Fibroblast of lung (primary cell): ENCODE measurements around the gene MTNR1B. TPM values are rescaled to one million over a fixed set of nuclear protein-coding genes. Genes with fewer than 3 reads are reported as not detected.

Experiments used
- DNase-seq, 2 donors: peaks; one replicate each; pipeline versions ENCODE4 v3.0.0 to v3.0.0-alpha.2; 2010; ENCODE audit warnings: low read depth in 2 of 2
- H2AFZ ChIP-seq: 2 replicates; pipeline ENCODE4 v1.5.1; 2012; ENCODE audit warnings: low read length, control low read depth, inconsistent platforms
- H3K27ac ChIP-seq: 2 replicates; pipeline ENCODE4 v1.5.1; 2011; ENCODE audit warnings: low read length, control low read depth; ENCODE audit not compliant: insufficient read depth
- H3K27me3 ChIP-seq: 2 replicates; pipeline ENCODE4 v1.5.1; 2011; ENCODE audit warnings: mild to moderate bottlenecking, low read length; ENCODE audit not compliant: control insufficient read depth, insufficient read depth
- H3K36me3 ChIP-seq: 2 replicates; pipeline ENCODE4 v1.5.1; 2011; ENCODE audit warnings: low read length; ENCODE audit not compliant: control insufficient read depth, insufficient read depth
- H3K4me1 ChIP-seq: 2 replicates; pipeline ENCODE4 v1.5.1; 2011; ENCODE audit warnings: low read length; ENCODE audit not compliant: control insufficient read depth, insufficient read depth; ENCODE audit errors: extremely low read depth
- H3K4me2 ChIP-seq: 2 replicates; pipeline ENCODE4 v1.5.1; 2011; ENCODE audit warnings: low read length, control low read depth; ENCODE audit not compliant: insufficient read depth; ENCODE audit errors: extremely low read depth
- H3K4me3 ChIP-seq, 4 experiments: fragments of 200-600 bp in 1 of 4; sonication (generic) in 1 of 4; replicated peaks in 1 of 4; 2 replicates each; pipeline ENCODE4 v1.5.1; 2011 to 2016; ENCODE audit warnings: low read length in 4 of 4, low read depth in 3 of 4, mild to moderate bottlenecking in 3 of 4, control low read depth in 2 of 4, inconsistent platforms in 1 of 4, mixed read lengths in 1 of 4; ENCODE audit not compliant: insufficient read depth in 1 of 4; ENCODE audit errors: control extremely low read depth in 1 of 4
- H3K79me2 ChIP-seq: 2 replicates; pipeline ENCODE4 v1.5.1; 2012; ENCODE audit warnings: mild to moderate bottlenecking, low read length, inconsistent platforms; ENCODE audit not compliant: control insufficient read depth, insufficient read depth
- H3K9ac ChIP-seq: 2 replicates; pipeline ENCODE4 v1.5.1; 2011; ENCODE audit warnings: mild to moderate bottlenecking, low read length, control low read depth; ENCODE audit not compliant: insufficient read depth
- H3K9me3 ChIP-seq: 2 replicates; pipeline ENCODE4 v1.5.1; 2012; ENCODE audit warnings: low read depth, low read length; ENCODE audit not compliant: control insufficient read depth, insufficient read depth
- H4K20me1 ChIP-seq: 2 replicates; pipeline ENCODE4 v1.5.1; 2011; ENCODE audit warnings: low read length; ENCODE audit not compliant: control insufficient read depth, insufficient read depth; ENCODE audit errors: extremely low read depth
- EZH2 ChIP-seq: IDR thresholded peaks from 2 replicates; pipeline ENCODE4 v1.5.1; 2012; ENCODE audit warnings: low read length, control low read depth, mild to moderate bottlenecking; ENCODE audit errors: missing control alignments
- polyA plus RNA-seq, 2 donors: library from polyadenylated mRNA; depleted of rRNA in 1 of 2; stranded (reverse) in 1 of 2; unstranded in 1 of 2; fragments of >200 nt; gene quantifications; 2 replicates each; pipeline ENCODE4 v1.2.1, GENCODE V29; 2011 to 2012; ENCODE audit warnings: missing spikeins in 1 of 2
- total RNA-seq: library from RNA; depleted of rRNA; stranded (reverse); fragments of >200 nt; gene quantifications from 2 replicates; pipeline ENCODE4 v1.2.1, GENCODE V29; 2014
- TF ChIP-seq, protein P1 (sequence below), 2 donors: IDR thresholded peaks in 1 of 2; conservative IDR thresholded peaks in 1 of 2; 1 replicate in 1 of 2; 2 replicates in 1 of 2; pipeline ENCODE4 v1.5.1; 2011 to 2012; ENCODE audit warnings: low read length in 2 of 2, control low read depth in 1 of 2, inconsistent platforms in 1 of 2, low read depth in 1 of 2, mild to moderate bottlenecking in 1 of 2

Gene MTNR1B
- total and polyA plus RNA-seq, 2 donors (not counting 1 experiment from before 2014, with no cell fraction given) = not detected

DNA sequence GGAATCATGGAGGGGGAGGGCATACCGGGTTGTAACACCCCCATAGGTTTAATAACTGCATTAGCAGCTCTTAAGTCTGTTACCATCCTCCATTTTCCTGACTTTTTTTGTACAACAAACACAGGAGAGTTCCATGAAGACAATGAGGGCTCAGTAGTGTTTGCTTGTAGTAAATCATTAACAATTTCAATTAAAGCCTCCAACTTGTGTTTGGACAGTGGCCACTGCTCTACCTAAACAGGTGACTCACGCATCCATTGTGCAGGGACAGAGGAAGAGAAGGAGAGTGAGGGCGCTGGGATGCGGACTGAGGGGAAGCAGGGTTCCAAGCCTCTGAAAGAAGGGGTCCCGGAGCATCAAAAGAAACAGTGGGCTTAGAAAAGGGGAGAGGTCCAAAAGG lies 21.3 kb upstream of the MTNR1B start:
- H3K36me3 ChIP-seq = no peaks in the 10 kb centered on the region
- no peaks in the 10 kb centered on the region for H3K79me2 ChIP-seq
- TF ChIP-seq, protein P1, sequence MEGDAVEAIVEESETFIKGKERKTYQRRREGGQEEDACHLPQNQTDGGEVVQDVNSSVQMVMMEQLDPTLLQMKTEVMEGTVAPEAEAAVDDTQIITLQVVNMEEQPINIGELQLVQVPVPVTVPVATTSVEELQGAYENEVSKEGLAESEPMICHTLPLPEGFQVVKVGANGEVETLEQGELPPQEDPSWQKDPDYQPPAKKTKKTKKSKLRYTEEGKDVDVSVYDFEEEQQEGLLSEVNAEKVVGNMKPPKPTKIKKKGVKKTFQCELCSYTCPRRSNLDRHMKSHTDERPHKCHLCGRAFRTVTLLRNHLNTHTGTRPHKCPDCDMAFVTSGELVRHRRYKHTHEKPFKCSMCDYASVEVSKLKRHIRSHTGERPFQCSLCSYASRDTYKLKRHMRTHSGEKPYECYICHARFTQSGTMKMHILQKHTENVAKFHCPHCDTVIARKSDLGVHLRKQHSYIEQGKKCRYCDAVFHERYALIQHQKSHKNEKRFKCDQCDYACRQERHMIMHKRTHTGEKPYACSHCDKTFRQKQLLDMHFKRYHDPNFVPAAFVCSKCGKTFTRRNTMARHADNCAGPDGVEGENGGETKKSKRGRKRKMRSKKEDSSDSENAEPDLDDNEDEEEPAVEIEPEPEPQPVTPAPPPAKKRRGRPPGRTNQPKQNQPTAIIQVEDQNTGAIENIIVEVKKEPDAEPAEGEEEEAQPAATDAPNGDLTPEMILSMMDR (conservative IDR thresholded peaks at IDR 0.05 in 1 of 2, IDR thresholded peaks at IDR 0.05 in 1 of 2; ENCODE audit: low read depth in 1 of 2, low read length in 2 of 2) = no peak
- TF ChIP-seq EZH2 = no peak
- H3K4me1 ChIP-seq = no peaks in the 10 kb centered on the region
- DNase-seq = no peak
- H3K9me3 ChIP-seq = no peaks in the 10 kb centered on the region
- H3K27ac ChIP-seq = no peak overlapping the region
- no peak overlapping the region for H3K4me2 ChIP-seq
- no peak overlapping the region for H2AFZ ChIP-seq
- H3K9ac ChIP-seq = no peak overlapping the region
- peaks cover 3% of the 10 kb centered on the region for H3K27me3 ChIP-seq
- no peak overlapping the region for H3K4me3 ChIP-seq
- no peaks in the 10 kb centered on the region for H4K20me1 ChIP-seq

DNA sequence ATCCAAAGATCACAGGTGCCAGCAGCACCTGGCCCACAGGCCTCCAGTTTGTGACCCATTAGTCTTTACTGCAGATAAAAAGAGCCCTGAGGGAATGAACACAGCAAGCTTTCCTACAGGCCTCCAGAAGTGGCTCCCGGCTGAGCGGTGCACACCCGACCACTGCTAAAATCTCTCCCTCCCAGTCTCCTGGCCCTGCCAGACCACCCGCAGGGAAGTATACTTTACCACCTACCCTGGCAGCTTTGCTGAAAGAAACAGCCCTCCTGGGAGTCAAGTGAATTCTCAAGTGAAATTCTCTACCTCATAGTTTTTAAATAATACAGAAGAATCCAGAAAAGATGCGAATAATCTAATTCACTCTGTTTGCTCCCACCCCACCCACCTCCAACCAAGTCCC lies 15.4 kb upstream of the MTNR1B start:
- Histone ChIP-seq H4K20me1 (no peaks in the 10 kb centered on the region), H3K36me3 (no peaks in the 10 kb centered on the region), H3K9me3 (no peaks in the 10 kb centered on the region), H3K79me2 (no peaks in the 10 kb centered on the region), H3K9ac (no peak overlapping the region), H3K27me3 (peaks cover 3% of the 10 kb centered on the region), H3K27ac (no peak overlapping the region), H2AFZ (no peak overlapping the region), H3K4me3 (no peak overlapping the region), H3K4me2 (no peak overlapping the region), H3K4me1 (no peaks in the 10 kb centered on the region)
- no peak for TF ChIP-seq EZH2
- TF ChIP-seq, protein P1 (conservative IDR thresholded peaks at IDR 0.05 in 1 of 2, IDR thresholded peaks at IDR 0.05 in 1 of 2; ENCODE audit: low read depth in 1 of 2, low read length in 2 of 2) = no peak
- no peak for DNase-seq

DNA sequence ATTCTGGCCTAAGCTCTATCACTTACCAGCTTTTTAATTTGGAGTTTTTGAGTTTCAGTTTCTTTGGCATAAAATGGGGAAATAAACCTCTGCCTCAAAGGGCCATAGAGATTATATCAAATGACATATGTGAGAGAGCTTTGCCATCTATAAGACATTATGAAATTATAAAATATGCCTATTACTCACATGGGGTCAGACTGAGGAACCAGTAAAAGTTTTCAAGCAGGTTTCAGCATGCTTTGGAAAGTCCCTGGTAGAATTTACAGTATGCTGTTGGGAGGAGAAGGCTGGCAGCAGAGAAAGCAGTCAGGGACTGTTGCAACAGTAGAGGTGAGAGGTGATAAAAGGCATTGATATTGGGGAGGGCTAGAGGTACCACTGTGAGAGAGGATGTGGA lies 13.6 kb upstream of the MTNR1B start:
- no peak overlapping the region for H3K4me3 ChIP-seq
- no peak for DNase-seq
- no peak overlapping the region for H3K4me2 ChIP-seq
- no peaks in the 10 kb centered on the region for H3K36me3 ChIP-seq
- H3K27ac ChIP-seq = no peak overlapping the region
- no peaks in the 10 kb centered on the region for H3K79me2 ChIP-seq
- H3K27me3 ChIP-seq = peaks cover 3% of the 10 kb centered on the region
- H3K9ac ChIP-seq = no peak overlapping the region
- no peak overlapping the region for H2AFZ ChIP-seq
- H3K9me3 ChIP-seq = no peaks in the 10 kb centered on the region
- H4K20me1 ChIP-seq = no peaks in the 10 kb centered on the region
- H3K4me1 ChIP-seq = no peaks in the 10 kb centered on the region
- no peak for TF ChIP-seq EZH2
- TF ChIP-seq, protein P1 (conservative IDR thresholded peaks at IDR 0.05 in 1 of 2, IDR thresholded peaks at IDR 0.05 in 1 of 2; ENCODE audit: low read depth in 1 of 2, low read length in 2 of 2) = no peak
